Myocyte (in vitro differentiated cells): Measurements from ENCODE around the gene UBR4. TPM values are rescaled to one million over a fixed set of nuclear protein-coding genes. Genes with fewer than 3 reads are reported as not detected.
A peak's percentile ranks its signal among the peaks of the same experiment; 100 is the strongest.
"Not testable (repeated sequence)": the region's sequence is repeated elsewhere in the genome, so short reads cannot be mapped to it uniquely, and the experiment has no call there.

Experiments
- DNase-seq: peaks from one replicate; pipeline ENCODE4 v3.0.0-alpha.2; 2012; ENCODE audit warnings: low read depth
- total RNA-seq: library from RNA; depleted of rRNA; stranded (reverse); fragments of >200 nt; gene quantifications from 2 replicates; pipeline ENCODE4 v1.2.3, GENCODE V29; 2014

The UBR4 gene
- total RNA-seq, 1 donor from 2014 or later = 79.8 TPM

- DNase-seq = peak; percentile 22
Measured at GRCh38 chr1:19220080-19220846, 10.2 kb upstream of the UBR4 start.

DNA sequence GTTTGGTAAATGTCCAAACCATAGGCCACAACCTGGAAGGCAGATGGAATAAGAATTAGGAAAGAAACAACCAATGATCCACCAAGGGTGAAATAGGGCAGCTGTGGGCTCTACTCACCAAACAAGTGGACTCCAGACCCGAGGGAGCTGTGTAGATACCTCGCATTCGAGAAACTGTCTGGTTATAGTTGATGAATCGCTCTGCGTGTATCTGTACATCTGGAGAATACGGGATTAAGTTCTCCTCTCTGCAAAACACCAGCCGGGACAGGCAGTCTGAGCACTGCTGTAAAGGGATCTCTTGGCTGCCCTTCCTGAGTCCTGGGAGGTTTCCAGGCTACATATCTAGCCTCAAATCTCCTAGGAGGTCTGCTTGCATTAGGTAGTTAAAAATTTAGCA lies 9.4 kb upstream of the UBR4 start:
- peak; percentile 52 for DNase-seq

DNA sequence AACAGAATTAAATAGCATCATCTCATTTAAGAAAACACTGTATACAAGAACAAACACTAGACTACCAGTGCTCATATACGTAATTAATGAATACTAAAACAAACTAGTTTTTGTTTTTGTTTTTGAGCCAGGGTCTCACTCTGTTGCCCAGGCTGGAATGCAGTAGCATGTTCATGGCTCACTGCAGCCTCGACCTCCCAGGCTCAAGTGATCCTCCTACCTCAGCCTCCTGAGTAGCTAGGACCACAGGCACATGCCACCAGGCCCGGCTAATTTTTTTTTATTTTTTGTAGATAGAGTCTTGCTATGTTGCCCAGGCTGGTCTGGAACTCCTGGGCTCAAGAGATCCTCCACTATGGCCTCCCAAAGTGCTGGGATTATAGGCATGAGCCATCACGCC lies 6.5 kb upstream of the UBR4 start:
- DNase-seq = not testable (repeated sequence)

- no peak for DNase-seq
Measured at GRCh38 chr1:19213580-19213979, 3.5 kb upstream of the UBR4 start.

DNA sequence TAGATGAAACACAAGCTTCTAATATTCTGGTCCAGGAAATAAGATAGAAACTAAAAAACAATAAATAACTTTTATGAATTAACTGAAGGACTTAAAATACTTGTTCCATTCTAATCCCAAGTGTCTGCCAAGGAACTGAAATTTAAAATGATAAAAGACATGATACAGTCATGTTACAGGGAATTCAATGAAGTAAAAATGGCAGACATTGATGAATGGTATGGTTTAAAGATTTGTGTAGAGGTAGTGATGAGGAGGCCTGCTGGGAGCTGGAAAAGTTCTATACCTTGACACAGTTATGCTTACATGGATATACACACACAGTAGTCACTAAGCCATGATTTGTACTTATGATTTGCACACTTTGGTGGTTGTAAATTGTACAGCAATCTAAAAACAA lies 2.1 kb upstream of the UBR4 start:
- DNase-seq = no peak

DNA sequence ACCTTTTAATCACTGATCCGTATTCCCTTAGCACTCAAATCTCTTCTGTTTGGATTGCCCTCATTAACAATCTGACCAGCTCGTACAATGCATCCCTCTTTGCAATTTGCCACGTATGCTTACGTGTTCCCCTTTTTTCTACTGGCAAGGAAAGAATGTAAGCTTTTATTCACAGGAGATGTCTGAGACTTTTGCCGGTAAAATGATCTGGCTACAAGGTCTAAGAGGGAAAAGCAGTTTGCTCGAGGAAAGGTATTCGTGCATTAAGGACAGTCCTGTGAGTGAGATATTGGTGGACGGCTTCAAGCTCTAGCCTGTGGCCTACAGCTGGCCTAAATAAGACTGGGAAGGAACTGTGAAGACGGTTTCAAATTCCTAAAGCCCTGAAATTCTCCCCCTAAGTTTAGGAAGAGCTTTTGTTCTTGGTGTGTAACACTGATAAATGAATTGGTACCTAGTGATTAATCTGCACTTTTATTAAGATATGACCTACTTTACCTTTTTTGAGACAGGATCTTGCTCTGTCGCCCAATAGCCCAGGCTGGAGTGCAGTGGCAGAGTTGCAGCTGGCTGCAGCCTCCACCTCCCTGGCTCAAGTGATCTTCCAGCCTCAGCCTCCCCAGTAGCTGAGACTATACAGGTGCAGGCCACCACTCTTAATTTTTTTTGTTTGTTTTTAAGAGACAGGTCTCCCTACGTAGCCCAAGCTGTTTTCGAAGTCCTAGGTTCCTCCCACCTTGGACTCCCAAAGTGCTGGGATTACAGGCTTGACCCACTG lies 895 bp upstream of the UBR4 start:
- DNase-seq = no peak

DNA sequence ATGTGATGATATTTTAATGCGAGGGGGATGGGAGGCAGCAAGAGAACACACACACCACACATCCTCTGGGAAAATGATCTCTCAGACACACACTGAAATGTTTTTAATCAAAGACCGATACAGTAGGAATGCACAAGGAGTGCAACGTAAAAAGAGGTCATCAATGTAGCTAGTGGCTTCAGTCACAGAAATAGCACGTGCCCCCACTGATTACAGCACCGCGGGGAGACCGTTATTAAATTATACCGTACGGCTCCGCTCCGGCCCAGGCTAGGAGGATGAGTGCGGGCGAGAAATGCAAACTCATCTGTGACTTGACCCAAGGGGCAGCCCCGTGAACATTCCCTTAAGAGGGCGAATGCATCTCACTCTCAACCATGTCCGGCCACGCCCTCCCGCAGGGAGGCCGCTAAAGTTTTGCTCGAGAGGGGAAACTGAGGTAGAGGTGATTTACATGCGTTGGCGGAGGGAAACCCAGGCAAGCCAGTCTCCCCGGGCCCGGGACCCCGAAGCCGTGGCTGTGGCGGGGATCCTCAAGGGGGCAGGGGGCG lies 552 bp downstream of the UBR4 start:
- DNase-seq = peak; percentile 44

GRCh38 chr1:19208710-19209438 lies 1.2 kb downstream of the UBR4 start:
- no peak for DNase-seq

GRCh38 chr1:19206947-19207346 lies 3.1 kb downstream of the UBR4 start:
- DNase-seq = no peak

- DNase-seq = no peak
Measured at GRCh38 chr1:19205845-19206244, 4.2 kb downstream of the UBR4 start.

DNA sequence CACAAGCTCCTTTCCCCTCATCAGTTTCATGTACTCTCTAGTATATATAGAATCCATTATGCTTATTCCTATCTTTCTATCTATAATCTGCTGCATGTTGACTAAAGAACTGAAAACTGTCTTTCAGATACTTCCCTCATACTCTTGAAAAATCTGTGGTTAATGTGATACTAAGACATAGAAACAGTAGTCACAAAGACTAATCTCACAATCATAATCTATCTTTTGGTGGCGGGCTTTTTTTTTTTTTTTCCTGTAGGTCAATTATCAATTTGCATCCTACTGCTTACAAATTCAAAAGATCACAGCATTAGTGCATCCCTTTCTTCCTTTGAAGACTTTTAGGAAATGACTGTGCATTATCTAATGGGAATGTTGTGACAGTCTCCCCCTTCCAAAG lies 4.7 kb downstream of the UBR4 start:
- no peak for DNase-seq

DNA sequence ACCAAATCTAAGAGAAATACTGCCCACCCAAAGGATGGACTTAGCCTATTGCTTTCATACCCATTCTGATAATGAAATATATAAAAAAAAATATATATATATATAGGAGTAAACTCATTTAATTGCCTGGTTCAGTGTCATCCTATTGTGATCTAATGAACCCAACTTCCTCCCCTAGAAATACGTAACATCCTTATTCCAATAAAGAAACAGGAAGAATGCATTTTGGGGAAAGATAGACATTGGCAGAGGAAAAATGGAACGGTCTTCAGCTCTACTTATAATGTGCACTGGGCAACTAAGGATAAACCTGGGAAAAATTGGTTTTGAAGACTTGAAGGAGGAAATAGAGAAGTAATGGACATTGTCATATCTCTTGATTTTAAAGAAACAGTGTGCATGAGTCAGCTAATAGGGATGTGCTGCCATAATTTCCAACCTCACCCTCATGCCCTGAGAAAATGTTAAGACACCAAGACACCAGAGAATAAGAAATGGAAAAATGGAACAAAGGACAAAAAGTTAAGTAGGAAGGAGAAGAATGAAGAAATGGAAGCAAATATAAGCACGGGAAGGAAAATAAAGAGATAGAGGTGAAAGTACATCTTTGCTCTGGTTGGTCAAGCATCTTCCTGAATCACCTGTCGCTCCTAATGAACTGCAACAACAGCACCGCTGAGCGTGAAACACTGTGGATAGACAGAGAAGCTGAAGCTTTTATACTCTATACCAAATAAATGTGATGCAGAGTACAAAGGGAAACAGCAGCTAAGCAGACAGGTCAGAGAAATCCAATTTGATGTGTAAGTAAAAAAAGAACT lies 5.4 kb downstream of the UBR4 start:
- DNase-seq = no peak

- DNase-seq = no peak
Measured at GRCh38 chr1:19203440-19203839, 6.6 kb downstream of the UBR4 start.

DNA sequence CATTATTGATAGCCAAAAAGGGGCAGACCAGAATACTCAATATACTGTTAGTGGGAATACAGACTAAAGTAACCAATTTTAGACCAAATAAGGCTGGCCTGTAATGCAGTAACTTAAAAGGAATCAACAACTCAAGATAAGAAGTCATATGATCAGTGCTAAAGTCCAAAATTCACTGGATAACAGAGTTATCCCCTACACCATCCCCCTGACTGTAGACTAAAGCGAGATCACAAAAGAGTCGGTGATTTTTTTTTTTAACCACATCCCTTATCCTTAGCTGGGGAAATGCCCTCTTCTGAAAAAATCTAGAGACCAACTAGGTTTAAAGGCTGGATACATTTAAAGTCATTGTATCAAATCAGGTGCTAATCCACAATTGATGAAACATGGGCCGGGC lies 7.7 kb downstream of the UBR4 start:
- no peak for DNase-seq

GRCh38 chr1:19199969-19200604 lies 10.0 kb downstream of the UBR4 start:
- DNase-seq = peak; percentile 59

- DNase-seq = no peak
Measured at GRCh38 chr1:19199329-19199968, 10.6 kb downstream of the UBR4 start.

GRCh38 chr1:19198820-19199219 lies 11.2 kb downstream of the UBR4 start:
- no peak for DNase-seq

- no peak for DNase-seq
Measured at GRCh38 chr1:19197845-19198244, 12.2 kb downstream of the UBR4 start.

GRCh38 chr1:19196331-19196730 lies 13.7 kb downstream of the UBR4 start:
- no peak for DNase-seq

GRCh38 chr1:19193004-19193403 lies 17.1 kb downstream of the UBR4 start:
- DNase-seq = no peak
